Measurements from ENCODE around the gene NCOR2.

DNA sequence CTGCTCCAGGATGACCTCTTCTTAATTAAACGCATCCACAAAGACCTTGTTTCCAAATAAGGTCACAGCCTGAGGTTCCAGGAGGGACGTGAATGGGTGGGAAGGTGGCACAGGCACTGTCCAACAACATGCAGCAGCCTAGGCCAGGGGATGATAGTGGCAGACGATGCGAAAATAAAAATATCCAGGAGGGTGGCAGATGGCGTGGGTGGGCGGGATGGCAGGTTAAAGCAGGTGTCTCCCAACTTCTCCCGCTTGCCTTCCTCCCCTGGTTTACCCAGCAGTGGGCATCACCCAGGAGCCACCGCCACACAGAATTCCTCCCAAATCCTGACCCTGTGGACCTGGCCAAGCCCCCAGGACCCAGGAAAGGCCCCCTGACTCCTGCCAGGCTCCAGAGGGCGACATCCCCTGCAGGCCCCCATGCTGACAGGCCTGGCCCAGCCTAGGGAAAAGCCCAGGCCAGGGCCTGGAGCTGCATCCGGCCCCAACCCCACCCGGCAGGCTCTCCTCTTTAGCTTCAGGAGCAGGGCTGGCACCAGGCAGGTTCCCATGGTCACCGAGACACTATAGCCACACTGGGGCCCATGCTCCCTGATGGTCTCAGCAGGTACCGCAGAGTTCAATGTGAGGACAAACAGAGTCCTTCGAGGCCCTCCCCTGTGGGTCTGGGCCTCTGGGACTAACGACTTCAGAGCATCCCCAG, 9.7 kb downstream of the NCOR2 start:
- no peak for TF ChIP-seq EZH2 (IDR thresholded peaks at IDR 0.05)
- TF ChIP-seq POLR2AphosphoS5 (IDR thresholded peaks at IDR 0.05; ENCODE audit: borderline replicate concordance, low read depth, low read length), result no peak
- no peak for TF ChIP-seq FOXP2 (optimal IDR thresholded peaks at IDR 0.05; ENCODE audit: control extremely low read depth, extremely low read length, insufficient read depth)

All from SK-N-MC (cell line).